HG03159 (cell line): ENCODE measurements around the gene FKRP.

Experiments used
- ATAC-seq: cut with Tn5 transposase; IDR thresholded peaks from one replicate; pipeline ENCODE4 v1.9.1; 2021; ENCODE audit warnings: mild to moderate bottlenecking, moderate library complexity; ENCODE audit not compliant: unreplicated experiment

Gene FKRP

GRCh38 chr19:46731584-46731983 is 14.3 kb upstream of the FKRP start:
- no peak for ATAC-seq

DNA sequence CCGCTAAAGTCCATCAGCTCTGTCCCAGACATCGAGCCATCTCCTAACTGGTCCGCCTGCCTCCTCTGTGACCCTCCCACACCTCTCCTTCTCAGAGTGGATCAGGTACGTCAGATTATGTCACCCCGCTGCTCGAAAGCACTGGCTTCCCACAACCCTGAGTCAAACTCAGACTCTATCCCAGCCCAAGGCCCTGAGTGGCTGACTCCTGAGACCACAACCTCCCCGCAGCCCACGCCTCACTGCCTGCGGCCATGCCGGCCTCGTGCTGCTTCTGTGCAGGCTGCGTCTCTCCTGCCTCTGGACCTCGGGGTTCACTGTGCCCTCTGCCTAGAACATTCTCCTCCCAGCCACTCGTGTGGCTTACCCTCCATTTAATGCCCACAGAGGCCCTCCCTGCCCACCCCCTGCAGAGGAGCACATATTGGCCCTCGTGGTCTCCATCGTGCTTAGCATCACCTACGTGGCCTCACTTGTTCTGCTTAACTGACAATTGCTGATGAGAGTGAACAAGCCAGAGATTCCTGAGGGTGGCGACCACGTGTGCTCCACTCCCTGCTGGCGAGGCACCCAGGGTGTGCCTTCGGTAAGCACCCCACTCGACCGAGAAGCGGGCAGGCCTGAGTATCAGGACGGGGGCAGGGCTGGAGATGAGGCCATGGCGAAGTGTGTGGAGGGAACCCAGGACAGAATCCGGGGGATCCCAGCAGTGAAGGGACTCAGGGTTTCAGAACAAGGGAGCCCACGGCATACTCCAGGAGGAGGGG is 13.5 kb upstream of the FKRP start:
- ATAC-seq, result no peak

DNA sequence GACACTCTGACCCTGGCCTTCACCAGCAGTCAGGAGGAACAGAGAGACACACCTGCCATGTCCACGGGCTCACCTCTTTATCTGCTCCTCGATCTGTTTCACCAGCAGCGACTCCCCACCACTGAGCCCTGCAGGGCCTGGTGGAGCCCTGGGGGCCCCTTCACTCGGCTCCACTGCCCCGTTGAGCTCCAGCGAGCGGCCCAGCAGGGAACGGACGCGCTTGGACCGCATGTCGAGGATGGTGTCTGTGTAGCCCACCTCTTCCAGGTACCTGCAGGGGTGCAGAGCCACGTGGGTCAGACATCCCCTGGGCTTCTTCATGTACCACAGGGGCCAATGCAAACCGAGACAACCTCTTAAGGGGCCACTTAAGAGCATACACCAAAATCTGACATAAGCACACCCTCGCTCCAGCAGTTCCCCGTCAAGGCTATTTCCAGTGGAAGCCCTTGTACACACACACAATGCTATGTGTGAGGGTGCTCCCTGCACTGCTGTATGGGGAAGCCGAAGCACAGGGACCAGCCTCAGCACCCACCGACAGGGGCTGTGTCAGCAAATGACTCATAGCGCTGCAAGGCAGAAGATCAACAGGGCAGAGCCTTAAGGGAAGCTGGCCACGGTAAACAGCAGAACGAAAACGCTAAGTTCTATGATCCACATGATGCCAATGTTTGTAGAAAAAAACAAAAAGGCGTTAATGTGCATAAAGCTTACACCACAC is 12.7 kb upstream of the FKRP start:
- no peak for ATAC-seq

GRCh38 chr19:46733690-46734292 is 12.1 kb upstream of the FKRP start:
- ATAC-seq, result no peak

DNA sequence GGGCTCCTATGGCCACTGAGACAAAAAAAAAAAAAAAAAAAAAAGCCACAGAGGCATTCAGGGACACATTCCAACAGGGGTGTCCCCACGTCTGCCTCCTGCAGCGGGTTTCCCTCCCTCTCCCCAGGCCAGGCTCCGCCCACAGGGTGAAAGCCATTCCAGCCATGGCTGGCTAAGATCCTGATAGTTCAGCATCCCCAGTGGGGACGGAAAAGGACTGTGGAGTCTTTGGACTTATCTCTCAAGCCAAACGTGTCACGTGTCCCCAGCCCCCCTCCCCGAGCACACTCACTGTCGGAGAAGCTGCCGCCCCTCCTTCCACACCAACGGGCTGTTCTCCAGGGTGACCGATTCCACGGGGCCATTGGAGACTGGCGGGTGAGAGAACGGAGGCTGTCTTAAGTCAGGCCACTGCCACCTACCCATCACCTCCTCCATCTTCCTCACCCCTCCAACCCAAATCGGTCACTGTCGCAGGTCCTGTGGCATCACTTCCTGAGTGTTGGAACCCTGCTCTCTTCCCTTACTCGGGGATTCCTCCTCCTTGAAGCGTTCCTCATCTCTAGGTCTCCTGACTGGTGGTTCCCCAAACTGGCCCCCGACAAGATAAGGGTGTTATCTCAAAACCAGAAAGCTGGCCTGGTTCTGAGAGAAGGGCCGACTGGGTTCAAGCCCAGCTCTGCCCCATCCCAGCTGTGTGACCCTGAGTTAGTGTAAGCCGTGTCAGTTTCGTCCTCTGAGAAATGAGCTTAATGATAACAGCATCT is 9.1 kb upstream of the FKRP start:
- ATAC-seq, result no peak

DNA sequence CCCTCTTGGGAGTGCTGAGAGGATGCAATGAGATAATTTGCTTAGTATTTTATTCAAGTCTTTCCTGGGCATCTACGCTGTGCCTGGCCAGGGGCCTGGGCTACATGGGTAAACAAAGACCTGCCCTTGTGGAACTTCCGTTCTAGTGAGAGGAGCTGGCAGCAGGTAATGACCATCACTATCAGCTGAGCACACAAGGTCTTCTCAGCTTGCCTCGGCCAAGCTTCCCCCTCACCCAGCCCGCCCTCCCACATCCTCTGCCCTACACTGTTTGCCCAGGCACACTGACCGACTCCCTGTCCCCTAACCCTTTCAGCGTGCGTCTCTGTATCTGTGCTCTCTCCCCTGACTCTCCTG is 8.6 kb upstream of the FKRP start:
- no peak for ATAC-seq

DNA sequence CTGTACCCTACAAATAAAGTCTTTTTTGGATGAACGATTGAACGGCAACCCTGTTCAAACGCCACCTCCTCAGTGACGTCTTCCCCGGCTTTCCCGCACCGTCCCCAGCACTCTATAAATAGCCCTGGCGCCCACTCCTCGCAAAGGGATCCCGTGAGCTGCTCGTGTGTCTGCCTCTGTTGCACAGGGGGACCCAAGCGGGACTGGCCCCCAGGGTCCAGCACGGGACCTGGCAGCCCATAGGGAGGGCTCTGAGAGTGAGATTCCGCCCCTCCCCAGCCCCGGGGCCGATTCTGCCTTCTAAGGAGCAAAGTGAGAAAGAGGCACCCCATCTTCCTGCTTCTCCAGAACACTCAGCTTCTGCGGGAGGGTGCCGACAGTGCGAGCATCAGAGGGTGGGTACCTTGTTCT is 8.1 kb upstream of the FKRP start:
- no peak for ATAC-seq

DNA sequence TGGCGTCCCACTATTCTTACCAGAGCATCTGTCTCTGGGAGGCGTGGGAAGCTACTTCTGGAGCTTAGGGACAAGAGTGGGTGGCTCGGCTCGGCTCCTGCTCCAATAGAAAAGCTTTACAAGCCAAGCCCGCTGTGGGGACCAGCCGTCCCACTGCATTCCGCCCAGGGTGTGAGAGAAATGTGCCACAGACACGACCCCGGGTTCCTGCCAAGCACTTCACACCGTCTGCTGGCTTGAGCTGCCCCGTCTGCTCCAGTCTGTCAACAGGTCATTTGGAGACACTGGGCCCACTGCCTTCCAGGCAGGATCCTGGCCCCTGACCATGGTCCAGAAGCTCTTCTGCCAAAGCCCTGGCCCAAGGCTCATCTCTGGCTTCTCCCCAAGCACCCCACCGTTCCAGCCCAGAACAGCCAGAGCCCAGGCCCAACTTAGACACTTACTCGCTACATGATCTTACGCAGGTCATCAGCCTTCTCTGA is 6.5 kb upstream of the FKRP start:
- no peak for ATAC-seq

DNA sequence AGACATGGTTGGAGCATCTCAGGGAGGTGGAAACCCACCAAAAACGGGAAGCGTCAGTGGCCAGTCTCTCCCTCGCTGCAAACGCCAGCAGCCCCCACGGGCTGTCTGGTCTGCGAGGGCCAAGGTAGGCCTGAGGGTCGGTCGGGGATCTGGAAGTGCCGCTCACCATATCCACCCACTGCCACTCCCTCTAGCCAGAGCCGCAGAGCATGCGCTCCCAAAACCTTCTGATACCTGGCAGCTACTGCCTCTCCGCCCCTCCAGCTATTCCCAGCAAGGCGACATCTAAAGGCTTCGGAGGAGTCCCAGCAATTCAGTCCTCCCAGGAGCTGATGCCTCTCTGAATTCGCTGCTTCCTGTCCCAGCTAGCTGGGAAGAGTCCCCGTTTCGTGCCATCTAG is 4.4 kb upstream of the FKRP start:
- no peak for ATAC-seq

GRCh38 chr19:46742926-46743480 is 2.9 kb upstream of the FKRP start:
- ATAC-seq, result no peak

DNA sequence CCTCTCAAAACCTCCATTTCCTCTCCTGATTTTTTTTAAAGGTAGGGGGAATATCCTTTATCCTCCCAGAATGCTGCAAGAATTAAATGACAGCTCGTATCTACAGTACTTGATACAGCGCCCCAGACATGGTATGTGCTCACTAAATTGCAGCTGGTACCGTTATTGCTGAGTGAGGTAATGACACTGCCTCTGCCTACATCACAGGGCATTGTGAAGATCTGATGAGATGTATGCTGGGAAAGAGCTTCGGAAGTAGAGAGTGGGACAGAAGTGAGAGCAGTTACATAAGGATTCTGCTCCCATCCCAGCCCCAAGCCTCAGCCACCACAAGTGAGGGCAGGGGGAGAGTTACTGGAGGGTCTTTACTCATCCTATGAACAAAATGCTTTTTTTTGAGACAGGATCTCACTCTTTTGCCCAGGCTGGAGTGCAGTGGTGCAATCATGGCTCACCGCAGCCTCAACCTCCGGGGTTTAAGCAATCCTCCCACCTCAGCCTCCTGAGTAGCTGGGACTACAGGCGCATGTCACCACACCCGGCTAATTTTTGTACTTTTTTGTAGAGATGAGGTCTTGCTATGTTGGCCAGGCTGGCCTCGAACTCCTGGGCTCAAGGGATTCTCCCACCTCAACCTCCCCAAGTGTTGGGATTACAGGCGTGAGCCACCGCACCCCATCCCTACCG is 1.7 kb upstream of the FKRP start:
- no peak for ATAC-seq

- no peak for ATAC-seq
These were observed 827 bp upstream of the FKRP start for GRCh38 chr19:46745030-46745429.

- ATAC-seq, result no peak
These were observed 612 bp downstream of the FKRP start, which contains the start of gene STRN4 for GRCh38 chr19:46746281-46747057. TSS of gene STRN4 (minus strand) at chr19:46746450. CDS start at chr19:46746430, 20 bp downstream.

GRCh38 chr19:46748325-46749109 is 2.7 kb downstream of the FKRP start:
- ATAC-seq, result no peak

DNA sequence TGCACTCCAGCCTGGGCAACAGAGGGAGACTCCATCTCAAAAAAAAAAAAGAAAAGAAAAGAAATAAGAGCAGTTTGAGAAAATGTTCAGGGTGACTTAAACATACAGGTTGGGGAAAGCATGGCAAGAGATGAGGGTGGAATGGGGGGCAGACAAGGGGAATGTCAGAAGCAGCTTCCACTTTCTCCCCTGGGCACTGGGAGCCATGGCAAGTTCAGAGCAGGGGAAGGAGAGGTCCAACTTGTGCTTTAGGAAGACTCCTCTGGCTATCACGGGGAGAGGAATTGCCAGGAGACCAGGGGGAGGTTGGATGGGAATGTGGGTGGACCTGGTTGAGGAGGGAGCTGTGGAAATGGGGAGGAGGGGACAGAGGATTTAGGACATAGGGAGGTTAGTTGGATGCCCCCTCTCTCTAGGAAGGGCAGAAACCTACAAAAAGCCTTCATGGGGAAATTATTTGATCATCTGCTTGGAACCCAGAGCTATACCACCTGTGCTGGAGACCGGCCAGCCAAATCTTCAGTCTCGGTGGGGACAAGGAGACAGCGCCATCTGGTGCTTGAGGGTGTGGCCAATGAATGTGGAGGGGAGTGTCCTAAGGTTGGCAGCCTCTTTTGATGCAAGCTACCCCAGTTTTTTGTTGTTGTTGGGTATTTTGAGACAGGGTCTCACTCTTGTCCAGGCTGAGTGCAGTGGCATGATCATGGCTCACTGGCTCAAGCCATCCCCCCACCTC is 7.7 kb downstream of the FKRP start:
- no peak for ATAC-seq

DNA sequence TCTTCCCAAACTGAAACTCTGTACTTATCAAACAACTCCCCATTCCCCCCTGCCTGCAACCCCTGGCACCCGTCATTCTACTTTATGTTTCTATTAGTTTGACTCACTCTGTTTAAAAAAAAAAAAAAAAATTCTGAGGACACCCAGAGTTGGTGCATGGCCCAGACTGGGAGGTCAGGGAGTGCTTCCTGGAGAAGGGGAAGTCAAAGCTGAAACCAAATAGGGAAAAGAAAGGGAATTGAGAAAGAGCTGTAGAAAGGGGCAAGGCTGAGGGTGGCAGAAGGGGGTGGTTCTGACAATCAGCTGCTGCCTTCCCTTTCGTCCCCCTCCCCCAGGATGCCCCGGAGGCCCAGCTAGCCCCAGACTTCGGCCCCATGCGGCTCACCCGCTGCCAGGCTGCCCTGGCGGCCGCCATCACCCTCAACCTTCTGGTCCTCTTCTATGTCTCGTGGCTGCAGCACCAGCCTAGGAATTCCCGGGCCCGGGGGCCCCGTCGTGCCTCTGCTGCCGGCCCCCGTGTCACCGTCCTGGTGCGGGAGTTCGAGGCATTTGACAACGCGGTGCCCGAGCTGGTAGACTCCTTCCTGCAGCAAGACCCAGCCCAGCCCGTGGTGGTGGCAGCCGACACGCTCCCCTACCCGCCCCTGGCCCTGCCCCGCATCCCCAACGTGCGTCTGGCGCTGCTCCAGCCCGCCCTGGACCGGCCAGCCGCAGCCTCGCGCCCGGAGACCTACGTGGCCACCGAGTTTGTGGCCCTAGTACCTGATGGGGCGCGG is 9.4 kb downstream of the FKRP start:
- ATAC-seq, result no peak

DNA sequence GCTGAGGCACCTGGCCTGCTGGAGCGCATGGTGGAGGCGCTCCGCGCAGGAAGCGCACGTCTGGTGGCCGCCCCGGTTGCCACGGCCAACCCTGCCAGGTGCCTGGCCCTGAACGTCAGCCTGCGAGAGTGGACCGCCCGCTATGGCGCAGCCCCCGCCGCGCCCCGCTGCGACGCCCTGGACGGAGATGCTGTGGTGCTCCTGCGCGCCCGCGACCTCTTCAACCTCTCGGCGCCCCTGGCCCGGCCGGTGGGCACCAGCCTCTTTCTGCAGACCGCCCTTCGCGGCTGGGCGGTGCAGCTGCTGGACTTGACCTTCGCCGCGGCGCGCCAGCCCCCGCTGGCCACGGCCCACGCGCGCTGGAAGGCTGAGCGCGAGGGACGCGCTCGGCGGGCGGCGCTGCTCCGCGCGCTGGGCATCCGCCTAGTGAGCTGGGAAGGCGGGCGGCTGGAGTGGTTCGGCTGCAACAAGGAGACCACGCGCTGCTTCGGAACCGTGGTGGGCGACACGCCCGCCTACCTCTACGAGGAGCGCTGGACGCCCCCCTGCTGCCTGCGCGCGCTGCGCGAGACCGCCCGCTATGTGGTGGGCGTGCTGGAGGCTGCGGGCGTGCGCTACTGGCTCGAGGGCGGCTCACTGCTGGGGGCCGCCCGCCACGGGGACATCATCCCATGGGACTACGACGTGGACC is 10.1 kb downstream of the FKRP start:
- ATAC-seq, result no peak
